ENCODE data around the gene NKD2.
"Not testable (repeated sequence)": the region's sequence is repeated elsewhere in the genome, so short reads cannot be mapped to it uniquely, and the experiment has no call there.

The NKD2 gene

GRCh38 chr5:1008451-1009358 lies at the start of gene NKD2:
TSS of gene NKD2 (plus strand) at chr5:1008802. CDS start at chr5:1009058, 256 bp downstream.
- peak; percentile 44 for DNase-seq

GRCh38 chr5:959581-960531 lies 48.7 kb upstream of the NKD2 start:
- DNase-seq = no peak

GRCh38 chr5:960551-960950 lies 48.1 kb upstream of the NKD2 start:
- DNase-seq = no peak

- no peak for DNase-seq
Measured at GRCh38 chr5:961002-961710, 47.4 kb upstream of the NKD2 start.

- no peak for DNase-seq
Measured at GRCh38 chr5:961711-962240, 46.8 kb upstream of the NKD2 start.

- DNase-seq = no peak
Measured at GRCh38 chr5:962386-962785, 46.2 kb upstream of the NKD2 start.

- no peak for DNase-seq
Measured at GRCh38 chr5:962801-963200, 45.8 kb upstream of the NKD2 start.

GRCh38 chr5:963310-963672 lies 45.3 kb upstream of the NKD2 start:
- no peak for DNase-seq

- no peak for DNase-seq
Measured at GRCh38 chr5:963673-964531, 44.7 kb upstream of the NKD2 start.

GRCh38 chr5:964821-965220 lies 43.8 kb upstream of the NKD2 start:
- no peak for DNase-seq

- DNase-seq = no peak
Measured at GRCh38 chr5:965604-966344, 42.8 kb upstream of the NKD2 start.

- DNase-seq = no peak
Measured at GRCh38 chr5:966345-966710, 42.3 kb upstream of the NKD2 start.

GRCh38 chr5:966941-967340 lies 41.7 kb upstream of the NKD2 start:
- no peak for DNase-seq

GRCh38 chr5:968881-969280 lies 39.7 kb upstream of the NKD2 start:
- no peak for DNase-seq

GRCh38 chr5:969408-969839 lies 39.2 kb upstream of the NKD2 start:
- no peak for DNase-seq

GRCh38 chr5:972575-972974 lies 36.0 kb upstream of the NKD2 start:
- not testable (repeated sequence) for DNase-seq

GRCh38 chr5:976849-977751 lies 31.5 kb upstream of the NKD2 start:
- no peak for DNase-seq

- DNase-seq = no peak
Measured at GRCh38 chr5:978054-978453, 30.5 kb upstream of the NKD2 start.

- DNase-seq = no peak
Measured at GRCh38 chr5:978693-979092, 29.9 kb upstream of the NKD2 start.
